8988T (cell line): ENCODE results near the gene DERL2.
"Not testable (repeated sequence)": the region's sequence is repeated elsewhere in the genome, so short reads cannot be mapped to it uniquely, and the experiment has no call there.

Source experiments
- DNase-seq: peaks from one replicate; pipeline ENCODE4 v3.0.0; 2011

The DERL2 gene

DNA sequence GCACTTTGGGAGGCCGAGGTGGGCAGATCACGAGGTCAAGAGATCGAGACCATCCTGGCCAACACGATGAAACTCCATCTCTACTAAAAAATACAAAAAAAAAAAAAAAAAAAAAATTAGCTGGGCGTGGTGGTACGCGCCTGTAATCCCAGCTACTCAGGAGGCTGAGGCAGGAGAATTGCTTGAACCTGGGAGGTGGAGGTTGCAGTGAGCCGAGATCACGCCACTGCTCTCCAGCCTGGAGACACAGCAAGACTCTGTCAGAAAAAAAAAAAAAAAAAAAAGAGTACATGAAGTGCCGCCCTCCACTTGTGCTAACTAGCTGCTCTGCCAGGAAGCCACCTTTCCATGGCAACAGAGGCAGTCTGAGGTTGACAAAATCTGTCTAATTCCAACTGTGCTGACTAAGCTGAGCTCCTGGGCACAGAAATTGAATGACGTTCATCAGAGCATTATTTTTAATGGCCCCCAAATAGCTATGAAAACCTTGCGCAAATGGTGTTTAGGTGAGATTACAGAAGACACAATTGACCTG, 50.1 kb downstream of the DERL2 start:
- not testable (repeated sequence) for DNase-seq

GRCh38 chr17:5434984-5435383, 51.0 kb downstream of the DERL2 start:
- no peak for DNase-seq

DNA sequence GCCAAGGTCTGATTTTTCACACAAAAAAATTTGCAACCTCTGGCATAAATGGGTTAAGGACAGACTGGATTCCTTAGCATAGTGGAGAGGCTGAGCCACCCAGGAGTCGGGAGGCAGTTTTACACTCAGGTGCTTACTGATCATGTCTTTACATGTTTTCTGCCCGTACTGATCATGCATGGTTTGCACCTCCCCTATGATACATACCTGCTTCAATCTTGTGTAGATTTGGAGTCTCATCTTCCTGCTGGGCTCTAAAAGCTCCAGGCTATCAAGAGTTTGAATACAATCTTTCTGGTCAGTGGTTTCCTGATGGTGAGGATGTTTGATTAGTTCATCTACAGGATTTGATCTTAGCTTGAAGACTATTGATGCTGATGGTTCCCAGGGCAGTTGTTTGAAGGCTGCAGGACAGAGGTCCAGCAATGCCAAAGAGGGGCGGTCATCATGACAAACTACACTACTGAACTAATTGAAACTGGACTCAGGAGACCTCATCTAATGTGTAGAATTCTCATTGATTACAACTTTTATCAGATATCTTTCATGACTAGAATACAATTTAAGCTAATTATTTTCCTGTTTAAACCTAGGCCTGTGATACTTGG, 53.9 kb downstream of the DERL2 start:
- no peak for DNase-seq

DNA sequence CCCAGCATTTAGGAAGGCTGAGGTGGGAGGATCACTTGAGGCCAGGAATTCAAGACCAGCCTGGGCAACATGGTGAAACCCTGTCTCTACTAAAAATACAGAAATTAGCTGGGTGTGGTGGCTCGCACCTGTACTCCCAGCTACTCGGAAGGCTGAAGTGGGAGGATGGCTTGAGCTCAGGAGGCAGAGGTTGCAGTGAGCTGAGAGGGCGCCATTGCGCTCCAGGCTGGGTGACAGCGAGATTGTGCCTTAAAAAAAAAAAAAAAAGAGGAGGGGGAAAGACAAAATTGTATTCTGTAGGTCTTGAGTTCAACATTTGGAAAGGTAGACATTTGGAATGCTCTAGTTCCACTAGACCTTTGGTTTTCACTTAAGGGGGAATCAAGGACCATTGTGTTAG, 54.7 kb downstream of the DERL2 start:
- DNase-seq, result not testable (repeated sequence)

DNA sequence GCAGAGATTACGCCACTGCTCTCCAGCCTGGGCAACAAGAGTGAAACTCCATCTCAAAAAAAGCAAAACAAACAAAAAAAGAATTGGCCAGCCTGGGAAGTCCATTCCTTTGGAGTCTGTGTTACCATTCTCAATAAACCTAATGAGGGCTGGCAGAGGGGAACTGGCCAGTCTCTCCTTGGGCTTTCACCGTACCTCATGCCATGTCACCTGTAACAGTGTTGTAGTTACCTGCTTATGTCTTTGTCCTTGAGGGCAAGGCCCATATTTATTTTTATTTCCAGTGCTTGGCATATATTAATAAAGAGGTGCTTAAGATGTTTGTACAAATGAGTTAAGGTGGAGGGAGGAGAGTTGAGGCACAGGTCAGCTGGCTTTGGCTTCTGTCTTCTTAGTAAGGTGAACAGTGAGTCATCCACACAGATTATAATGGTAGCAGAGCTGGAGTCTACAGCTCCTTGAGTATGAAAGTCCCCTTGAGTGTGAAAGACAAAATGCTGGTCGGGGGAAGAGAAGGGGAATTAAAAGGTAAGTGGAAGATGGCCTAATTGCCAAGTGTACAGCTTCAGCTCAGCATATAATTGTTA, 55.5 kb downstream of the DERL2 start:
- DNase-seq, result no peak

DNA sequence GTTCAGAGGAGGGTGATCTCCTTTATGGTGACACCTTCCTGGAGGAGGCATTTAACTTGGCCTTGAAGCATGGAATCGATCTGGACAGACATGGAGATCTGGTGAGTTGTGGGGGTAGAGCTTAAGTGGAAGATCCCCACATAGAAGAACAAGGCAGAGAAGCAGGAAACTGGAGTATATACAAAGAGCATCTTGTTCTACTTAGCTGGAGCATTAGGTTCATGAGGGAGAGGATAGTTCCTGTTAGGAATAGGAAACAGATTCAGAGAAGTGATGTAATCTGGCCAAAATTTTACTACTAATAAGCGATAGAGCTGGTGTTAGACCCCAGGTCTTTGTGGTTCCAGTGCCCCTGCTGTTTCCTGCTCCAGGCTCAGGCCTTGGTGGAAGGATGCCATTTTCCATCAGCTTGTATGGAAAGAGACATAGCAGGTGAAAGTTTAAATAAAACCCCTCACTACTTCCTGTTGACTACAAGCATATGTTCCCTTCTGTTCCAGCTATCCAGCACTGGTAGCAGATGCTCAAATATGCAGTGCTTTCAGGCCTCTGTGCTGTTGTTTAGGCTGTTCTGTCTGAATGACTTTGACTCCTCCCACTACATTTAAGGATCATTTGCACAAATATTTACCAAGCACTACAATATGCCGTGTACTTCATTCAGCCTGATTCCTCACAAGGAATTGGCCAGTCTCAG, 56.6 kb downstream of the DERL2 start:
- no peak for DNase-seq

- no peak for DNase-seq
These were observed 60.2 kb downstream of the DERL2 start for GRCh38 chr17:5425826-5426225.

- no peak for DNase-seq
These were observed 61.1 kb downstream of the DERL2 start for GRCh38 chr17:5424909-5425308.

GRCh38 chr17:5422505-5422904, 63.5 kb downstream of the DERL2 start:
- no peak for DNase-seq
